ENCODE results near the gene LSAMP. TPM values are rescaled to one million over a fixed set of nuclear protein-coding genes. Genes with fewer than 3 reads are reported as not detected.

The LSAMP gene
- total RNA-seq, 1 donor from 2014 or later = 16.4 TPM

- no peaks in the 10 kb centered on the region for H3K36me3 Mint-ChIP-seq (ENCODE audit: low read depth, unreplicated experiment)
- no peaks in the 10 kb centered on the region for H3K36me3 ChIP-seq (ENCODE audit: insufficient read depth, low read length)
- no peaks in the 10 kb centered on the region for H4K20me1 ChIP-seq (ENCODE audit: insufficient read depth, low read length)
- no peaks in the 10 kb centered on the region for H3K79me2 ChIP-seq (ENCODE audit: insufficient read depth, low read length)
- no peak overlapping the region for H3K9ac ChIP-seq (ENCODE audit: low read length)
- H3K27ac ChIP-seq (ENCODE audit: low read depth, low read length) = no peak overlapping the region
- H3K27me3 ChIP-seq (ENCODE audit: insufficient read depth, low read length) = no peaks in the 10 kb centered on the region
- H3K9me3 Mint-ChIP-seq (ENCODE audit: unreplicated experiment) = no peaks in the 10 kb centered on the region
- TF ChIP-seq EZH2 (IDR thresholded peaks at IDR 0.05; ENCODE audit: insufficient read depth, low read length) = no peak
- TF ChIP-seq, protein P1, sequence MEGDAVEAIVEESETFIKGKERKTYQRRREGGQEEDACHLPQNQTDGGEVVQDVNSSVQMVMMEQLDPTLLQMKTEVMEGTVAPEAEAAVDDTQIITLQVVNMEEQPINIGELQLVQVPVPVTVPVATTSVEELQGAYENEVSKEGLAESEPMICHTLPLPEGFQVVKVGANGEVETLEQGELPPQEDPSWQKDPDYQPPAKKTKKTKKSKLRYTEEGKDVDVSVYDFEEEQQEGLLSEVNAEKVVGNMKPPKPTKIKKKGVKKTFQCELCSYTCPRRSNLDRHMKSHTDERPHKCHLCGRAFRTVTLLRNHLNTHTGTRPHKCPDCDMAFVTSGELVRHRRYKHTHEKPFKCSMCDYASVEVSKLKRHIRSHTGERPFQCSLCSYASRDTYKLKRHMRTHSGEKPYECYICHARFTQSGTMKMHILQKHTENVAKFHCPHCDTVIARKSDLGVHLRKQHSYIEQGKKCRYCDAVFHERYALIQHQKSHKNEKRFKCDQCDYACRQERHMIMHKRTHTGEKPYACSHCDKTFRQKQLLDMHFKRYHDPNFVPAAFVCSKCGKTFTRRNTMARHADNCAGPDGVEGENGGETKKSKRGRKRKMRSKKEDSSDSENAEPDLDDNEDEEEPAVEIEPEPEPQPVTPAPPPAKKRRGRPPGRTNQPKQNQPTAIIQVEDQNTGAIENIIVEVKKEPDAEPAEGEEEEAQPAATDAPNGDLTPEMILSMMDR (IDR thresholded peaks at IDR 0.05; ENCODE audit: insufficient read depth, low read depth, low read length) = no peak
- H3K4me1 ChIP-seq (ENCODE audit: insufficient read depth, low read length) = no peaks in the 10 kb centered on the region
- DNase-seq (ENCODE audit: low read depth) (no peak), FAIRE-seq (no peak)
- H3K9me3 ChIP-seq (ENCODE audit: insufficient read depth, low read depth, low read length) = no peaks in the 10 kb centered on the region
- H3K4me3 ChIP-seq (ENCODE audit: insufficient read depth, low read depth, low read length) = no peak overlapping the region
- no peaks in the 10 kb centered on the region for H3K27me3 Mint-ChIP-seq (ENCODE audit: low read depth, unreplicated experiment)
- H3K4me2 ChIP-seq (ENCODE audit: low read length) = no peak overlapping the region
- H3K27ac Mint-ChIP-seq (ENCODE audit: unreplicated experiment) = no peak overlapping the region
- no peak overlapping the region for H2AFZ ChIP-seq (ENCODE audit: low read depth, low read length)
- H3K4me1 Mint-ChIP-seq (ENCODE audit: low read depth, unreplicated experiment) = no peaks in the 10 kb centered on the region
- H3K4me3 Mint-ChIP-seq (ENCODE audit: unreplicated experiment) = no peak overlapping the region
Measured at GRCh38 chr3:116378077-116378476, 67.2 kb downstream of the LSAMP start.

DNA sequence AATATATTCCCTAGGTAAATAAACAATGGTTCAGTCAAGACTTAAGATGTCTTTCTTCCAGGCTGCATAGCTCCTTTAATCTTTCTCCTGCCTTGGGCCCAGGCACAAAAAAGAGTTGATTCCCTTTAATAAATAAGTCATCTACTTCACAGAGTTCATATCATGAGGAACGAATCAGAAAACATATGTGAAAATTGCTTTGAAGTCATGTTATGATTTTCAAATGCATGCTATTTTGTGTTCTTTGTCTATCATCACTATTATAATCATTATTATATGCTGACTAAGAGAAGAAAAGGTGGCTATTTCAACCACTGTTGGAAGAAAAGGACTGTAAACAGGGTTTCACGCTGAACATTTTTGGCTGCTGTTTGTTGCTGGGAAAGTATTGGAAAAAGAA is 70.4 kb downstream of the LSAMP start:
- TF ChIP-seq, protein P1 (IDR thresholded peaks at IDR 0.05; ENCODE audit: insufficient read depth, low read depth, low read length) = no peak
- TF ChIP-seq EZH2 (IDR thresholded peaks at IDR 0.05; ENCODE audit: insufficient read depth, low read length) = no peak
- no peaks in the 10 kb centered on the region for H4K20me1 ChIP-seq (ENCODE audit: insufficient read depth, low read length)
- Mint-ChIP-seq H3K27me3 (ENCODE audit: low read depth, unreplicated experiment) (no peaks in the 10 kb centered on the region), H3K4me1 (ENCODE audit: low read depth, unreplicated experiment) (no peaks in the 10 kb centered on the region), H3K9me3 (ENCODE audit: unreplicated experiment) (no peaks in the 10 kb centered on the region), H3K4me3 (ENCODE audit: unreplicated experiment) (no peak overlapping the region), H3K27ac (ENCODE audit: unreplicated experiment) (no peak overlapping the region), H3K36me3 (ENCODE audit: low read depth, unreplicated experiment) (no peaks in the 10 kb centered on the region)
- no peaks in the 10 kb centered on the region for H3K4me1 ChIP-seq (ENCODE audit: insufficient read depth, low read length)
- H3K36me3 ChIP-seq (ENCODE audit: insufficient read depth, low read length) = no peaks in the 10 kb centered on the region
- H2AFZ ChIP-seq (ENCODE audit: low read depth, low read length) = no peak overlapping the region
- DNase-seq (ENCODE audit: low read depth) (no peak), FAIRE-seq (no peak)
- no peaks in the 10 kb centered on the region for H3K9me3 ChIP-seq (ENCODE audit: insufficient read depth, low read depth, low read length)
- no peak overlapping the region for H3K4me2 ChIP-seq (ENCODE audit: low read length)
- no peaks in the 10 kb centered on the region for H3K79me2 ChIP-seq (ENCODE audit: insufficient read depth, low read length)
- no peak overlapping the region for H3K9ac ChIP-seq (ENCODE audit: low read length)
- no peak overlapping the region for H3K4me3 ChIP-seq (ENCODE audit: insufficient read depth, low read depth, low read length)
- H3K27me3 ChIP-seq (ENCODE audit: insufficient read depth, low read length) = no peaks in the 10 kb centered on the region
- H3K27ac ChIP-seq (ENCODE audit: low read depth, low read length) = no peak overlapping the region

- Histone ChIP-seq H4K20me1 (ENCODE audit: insufficient read depth, low read length) (no peaks in the 10 kb centered on the region), H3K9me3 (ENCODE audit: insufficient read depth, low read depth, low read length) (no peaks in the 10 kb centered on the region), H3K79me2 (ENCODE audit: insufficient read depth, low read length) (no peaks in the 10 kb centered on the region), H2AFZ (ENCODE audit: low read depth, low read length) (no peak overlapping the region), H3K36me3 (ENCODE audit: insufficient read depth, low read length) (no peaks in the 10 kb centered on the region), H3K27ac (ENCODE audit: low read depth, low read length) (no peak overlapping the region), H3K4me2 (ENCODE audit: low read length) (no peak overlapping the region), H3K4me3 (ENCODE audit: insufficient read depth, low read depth, low read length) (no peak overlapping the region), H3K9ac (ENCODE audit: low read length) (no peak overlapping the region), H3K4me1 (ENCODE audit: insufficient read depth, low read length) (no peaks in the 10 kb centered on the region), H3K27me3 (ENCODE audit: insufficient read depth, low read length) (no peaks in the 10 kb centered on the region)
- H3K4me1 Mint-ChIP-seq (ENCODE audit: low read depth, unreplicated experiment) = no peaks in the 10 kb centered on the region
- H3K36me3 Mint-ChIP-seq (ENCODE audit: low read depth, unreplicated experiment) = peaks cover 2% of the 10 kb centered on the region
- H3K27me3 Mint-ChIP-seq (ENCODE audit: low read depth, unreplicated experiment) = no peaks in the 10 kb centered on the region
- no peaks in the 10 kb centered on the region for H3K9me3 Mint-ChIP-seq (ENCODE audit: unreplicated experiment)
- no peak for TF ChIP-seq EZH2 (IDR thresholded peaks at IDR 0.05; ENCODE audit: insufficient read depth, low read length)
- TF ChIP-seq, protein P1 (IDR thresholded peaks at IDR 0.05; ENCODE audit: insufficient read depth, low read depth, low read length) = no peak
- H3K4me3 Mint-ChIP-seq (ENCODE audit: unreplicated experiment) = no peak overlapping the region
- DNase-seq (ENCODE audit: low read depth) (no peak), FAIRE-seq (no peak)
- H3K27ac Mint-ChIP-seq (ENCODE audit: unreplicated experiment) = no peak overlapping the region
Measured at GRCh38 chr3:116367761-116368395, 77.4 kb downstream of the LSAMP start.

All from astrocyte (in vitro differentiated cells and primary cell).